CD14-positive monocyte (primary cell): ENCODE measurements around the gene PSMG3. TPM values are rescaled to one million over a fixed set of nuclear protein-coding genes. Genes with fewer than 3 reads are reported as not detected.

Experiments used
- DNase-seq, 3 donors: peaks; one replicate each; pipeline ENCODE4 v3.0.0-alpha.2; 2011 to 2022
- H2AFZ ChIP-seq: 2 replicates; pipeline ENCODE4 v1.6.0; 2012; ENCODE audit warnings: mild to moderate bottlenecking, low read depth, low read length, inconsistent platforms; ENCODE audit not compliant: insufficient read depth, poor library complexity, severe bottlenecking
- H3K27ac ChIP-seq, 2 donors: 1 replicate in 1 of 2; 2 replicates in 1 of 2; pipeline ENCODE4 v1.5.1; 2012 to 2013; ENCODE audit warnings: low read length in 2 of 2, control low read depth in 1 of 2, inconsistent platforms in 1 of 2, low read depth in 1 of 2, mild to moderate bottlenecking in 1 of 2
- H3K27me3 ChIP-seq, 2 donors: one replicate each; pipeline versions ENCODE4 v1.6.0 to v1.6.1; 2011 to 2013; ENCODE audit warnings: low read length in 2 of 2; ENCODE audit not compliant: control insufficient read depth in 2 of 2, insufficient read depth in 2 of 2
- H3K36me3 ChIP-seq, 2 donors: replicated peaks in 1 of 2; 1 replicate in 1 of 2; 2 replicates in 1 of 2; pipeline versions ENCODE4 v1.5.1 to v1.6.1; 2012 to 2013; ENCODE audit warnings: low read length in 2 of 2, control low read depth in 1 of 2, inconsistent platforms in 1 of 2, mild to moderate bottlenecking in 1 of 2; ENCODE audit not compliant: insufficient read depth in 2 of 2, control insufficient read depth in 1 of 2
- H3K4me1 ChIP-seq, 2 donors: 1 replicate in 1 of 2; 2 replicates in 1 of 2; pipeline versions ENCODE4 v1.5.1 to v1.6.1; 2012 to 2013; ENCODE audit warnings: low read length in 2 of 2, control low read depth in 1 of 2, inconsistent platforms in 1 of 2, mild to moderate bottlenecking in 1 of 2, moderate library complexity in 1 of 2; ENCODE audit not compliant: insufficient read depth in 2 of 2, control insufficient read depth in 1 of 2
- H3K4me2 ChIP-seq: replicated peaks from 2 replicates; pipeline ENCODE3; 2012; ENCODE audit warnings: low read length, moderate library complexity, mild to moderate bottlenecking; ENCODE audit not compliant: poor library complexity, severe bottlenecking; ENCODE audit errors: extremely low read depth
- H3K4me3 ChIP-seq, 3 experiments: fragments of 200-600 bp in 1 of 3; sonication (generic) in 1 of 3; replicated peaks in 1 of 3; 1 replicate in 2 of 3; 2 replicates in 1 of 3; pipeline ENCODE4 v1.5.1; 2011 to 2013; ENCODE audit warnings: low read length in 3 of 3, mild to moderate bottlenecking in 3 of 3, control low read depth in 2 of 3, low read depth in 2 of 3, inconsistent platforms in 1 of 3, moderate library complexity in 1 of 3
- H3K79me2 ChIP-seq: 2 replicates; pipeline ENCODE4 v1.6.0; 2012; ENCODE audit warnings: mild to moderate bottlenecking, control low read depth, inconsistent platforms, low read length, moderate library complexity; ENCODE audit not compliant: insufficient read depth
- H3K9ac ChIP-seq: 2 replicates; pipeline ENCODE4 v1.6.0; 2017; ENCODE audit warnings: low read length, mild to moderate bottlenecking; ENCODE audit not compliant: insufficient read depth, poor library complexity, severe bottlenecking
- H3K9me3 ChIP-seq, 2 donors: replicated peaks in 1 of 2; 1 replicate in 1 of 2; 2 replicates in 1 of 2; pipeline versions ENCODE4 v1.5.1 to v1.6.1; 2012 to 2013; ENCODE audit warnings: low read length in 2 of 2, control low read depth in 1 of 2; ENCODE audit not compliant: control insufficient read depth in 1 of 2, insufficient read depth in 1 of 2
- H4K20me1 ChIP-seq: 2 replicates; pipeline ENCODE4 v1.6.0; 2012; ENCODE audit warnings: mild to moderate bottlenecking, low read length, control low read depth, moderate library complexity; ENCODE audit not compliant: insufficient read depth
- H3K27ac Mint-ChIP-seq, 7 donors: one replicate each; pipeline ENCODE4 v1.8.0; 2020; ENCODE audit warnings: mild to moderate bottlenecking in 7 of 7, mixed read lengths in 7 of 7, moderate library complexity in 6 of 7, inconsistent platforms in 2 of 7
- H3K27me3 Mint-ChIP-seq, 3 donors: one replicate each; pipeline ENCODE4 v1.8.0; 2021 to 2022; ENCODE audit warnings: low read depth in 3 of 3, mild to moderate bottlenecking in 3 of 3, mixed read lengths in 3 of 3, moderate library complexity in 3 of 3, inconsistent platforms in 1 of 3
- H3K36me3 Mint-ChIP-seq, 2 donors: one replicate each; pipeline ENCODE4 v1.8.0; 2020; ENCODE audit warnings: mixed read lengths in 2 of 2, inconsistent platforms in 1 of 2, mild to moderate bottlenecking in 1 of 2
- H3K4me1 Mint-ChIP-seq: one replicate; pipeline ENCODE4 v1.8.0; 2020; ENCODE audit warnings: mild to moderate bottlenecking, mixed read lengths
- H3K4me3 Mint-ChIP-seq, 2 donors: one replicate each; pipeline ENCODE4 v1.8.0; 2020; ENCODE audit warnings: mild to moderate bottlenecking in 2 of 2, mixed read lengths in 2 of 2, moderate library complexity in 1 of 2
- H3K9me3 Mint-ChIP-seq, 7 donors: one replicate each; pipeline ENCODE4 v1.8.0; 2020 to 2022; ENCODE audit warnings: mixed read lengths in 7 of 7, mild to moderate bottlenecking in 6 of 7, moderate library complexity in 6 of 7, inconsistent platforms in 2 of 7
- CTCF ChIP-seq: fragments of 200-600 bp; IDR thresholded peaks from one replicate; pipeline ENCODE4 v1.8.0; 2022; ENCODE audit warnings: antibody characterized with exemption, mild to moderate bottlenecking
- WGBS: methylation state at CpG from one replicate; pipeline ENCODE4 v1.1.5; 2013; ENCODE audit warnings: missing lambda C conversion rate; ENCODE audit not compliant: insufficient coverage; 5-methylcytosine and 5-hydroxymethylcytosine counted together
- intact Hi-C, 2 donors: fragments of 100-400 bp; cut with micrococcal nuclease; formaldehyde crosslinking; loops; one replicate each; pipeline versions ENCODE4 v1.15.0 to v1.15.1; 2023
- polyA plus RNA-seq, 3 donors: library from polyadenylated mRNA; depleted of rRNA in 1 of 3; unstranded in 2 of 3; stranded (reverse) in 1 of 3; fragments of 300-500 nt in 2 of 3; fragments of >200 nt in 1 of 3; fragmentation: Illumina TruSeq in 2 of 3; gene quantifications; 1 replicate in 2 of 3; 2 replicates in 1 of 3; pipeline ENCODE4 v1.2.3, GENCODE V29; 2012 to 2021

Gene PSMG3
- polyA plus RNA-seq, 3 donors: 32.6 to 38.8 (median 34.5) TPM

GRCh38 chr7:1608318-1608717 lies 38.5 kb upstream of the PSMG3 start:
- no peaks in the 10 kb centered on the region for H3K36me3 Mint-ChIP-seq
- H3K9me3 Mint-ChIP-seq: no peaks in the 10 kb centered on the region
- peaks cover 5 to 14% (median 11%) of the 10 kb centered on the region in 3 donors for H3K27me3 Mint-ChIP-seq
- no peak overlapping the region for H3K4me2 ChIP-seq
- no peaks in the 10 kb centered on the region for H3K36me3 ChIP-seq
- H3K4me3 Mint-ChIP-seq: no peak overlapping the region
- no peaks in the 10 kb centered on the region for H3K4me1 Mint-ChIP-seq
- H3K4me1 ChIP-seq: no peaks in the 10 kb centered on the region
- no peak overlapping the region for H3K4me3 ChIP-seq
- H3K9ac ChIP-seq: no peak overlapping the region
- no peak overlapping the region for H3K27ac Mint-ChIP-seq
- no peak overlapping the region for H3K27ac ChIP-seq
- intact Hi-C loops: no loop called here
- TF ChIP-seq CTCF: no peak
- 89% methylated on average over 6 of the region's 8 CpGs for WGBS
- H3K9me3 ChIP-seq: no peaks in the 10 kb centered on the region
- peaks cover 0 to 3% of the 10 kb centered on the region in 2 donors for H3K27me3 ChIP-seq
- H3K79me2 ChIP-seq: no peaks in the 10 kb centered on the region
- no peaks in the 10 kb centered on the region for H4K20me1 ChIP-seq
- H2AFZ ChIP-seq: no peak overlapping the region
- DNase-seq: no peak

- H3K79me2 ChIP-seq: no peaks in the 10 kb centered on the region
- peaks cover 5 to 12% (median 11%) of the 10 kb centered on the region in 3 donors for H3K27me3 Mint-ChIP-seq
- no peak for TF ChIP-seq CTCF
- no peak overlapping the region for H3K27ac Mint-ChIP-seq
- no peaks in the 10 kb centered on the region for H3K36me3 ChIP-seq
- intact Hi-C loops: no loop called here
- no peaks in the 10 kb centered on the region for H3K4me1 Mint-ChIP-seq
- H3K4me3 ChIP-seq: no peak overlapping the region
- H3K9ac ChIP-seq: no peak overlapping the region
- no peaks in the 10 kb centered on the region for H3K4me1 ChIP-seq
- H3K9me3 ChIP-seq: no peaks in the 10 kb centered on the region
- no peak overlapping the region for H2AFZ ChIP-seq
- no peak for DNase-seq
- H3K27ac ChIP-seq: no peak overlapping the region
- H3K4me3 Mint-ChIP-seq: no peak overlapping the region
- no peaks in the 10 kb centered on the region for H4K20me1 ChIP-seq
- H3K4me2 ChIP-seq: no peak overlapping the region
- WGBS: 79% methylated on average over 7 of the region's 10 CpGs
- peaks cover 0 to 3% of the 10 kb centered on the region in 2 donors for H3K27me3 ChIP-seq
- no peaks in the 10 kb centered on the region for H3K36me3 Mint-ChIP-seq
- no peaks in the 10 kb centered on the region for H3K9me3 Mint-ChIP-seq
These were observed 37.9 kb upstream of the PSMG3 start for GRCh38 chr7:1607696-1608095.
